Endothelial cell of umbilical vein (primary cell): Measurements from ENCODE around the gene TBCD. TPM values are rescaled to one million over a fixed set of nuclear protein-coding genes. Genes with fewer than 3 reads are reported as not detected.

Experiments
- BruUV-seq: library from RNA; stranded (reverse); fragments of 400-500 nt; replicated peaks from 2 replicates; lab custom pipeline; 2021; lab: Mats Ljungman, UMichigan
- CTCF ChIA-PET: fragments of 300-600, 350-600 bp; sonication (Branson Sonifier 250); formaldehyde crosslinking; loops from one replicate; lab custom pipeline; 2021; ENCODE audit warnings: antibody characterized with exemption, inconsistent platforms; lab: Charles Lee
- POLR2A ChIA-PET: fragments of 300-600, 350-600 bp; sonication (Branson Sonifier 250); formaldehyde crosslinking; loops from one replicate; lab custom pipeline; 2021; ENCODE audit warnings: antibody characterized with exemption, inconsistent platforms; lab: Charles Lee
- DNase-seq: peaks from one replicate; pipeline ENCODE4 v3.0.0-alpha.2; 2011; ENCODE audit warnings: low read depth, low spot score
- FAIRE-seq: peaks from 2 replicates; lab custom pipeline; 2011; peaks lifted over from hg19 to GRCh38; lab: Jason Lieb, UNC
- H2AFZ ChIP-seq: 2 replicates; pipeline ENCODE4 v1.6.0; 2012; ENCODE audit warnings: low read depth, low read length, control low read depth, inconsistent platforms
- H3K27ac ChIP-seq: 2 replicates; pipeline ENCODE4 v1.5.1; 2011; ENCODE audit warnings: low read depth, mild to moderate bottlenecking, control low read depth, low read length, moderate library complexity; ENCODE audit not compliant: insufficient read depth
- H3K27me3 ChIP-seq, 2 experiments: 2 replicates each; pipeline versions ENCODE4 v1.6.0 to v1.6.1; 2011; ENCODE audit warnings: low read length in 2 of 2, mixed read lengths in 1 of 2; ENCODE audit not compliant: control insufficient read depth in 2 of 2, insufficient read depth in 2 of 2
- H3K36me3 ChIP-seq, 2 experiments: 2 replicates in 1 of 2; 3 replicates in 1 of 2; pipeline ENCODE4 v1.5.1; 2011; ENCODE audit warnings: low read length in 2 of 2, mild to moderate bottlenecking in 1 of 2, moderate library complexity in 1 of 2; ENCODE audit not compliant: control insufficient read depth in 2 of 2, insufficient read depth in 2 of 2; ENCODE audit errors: extremely low read depth in 1 of 2
- H3K4me1 ChIP-seq: 3 replicates; pipeline ENCODE4 v1.5.1; 2011; ENCODE audit warnings: mild to moderate bottlenecking, low read length; ENCODE audit not compliant: control insufficient read depth, insufficient read depth; ENCODE audit errors: extremely low read depth
- H3K4me2 ChIP-seq: 2 replicates; pipeline ENCODE4 v1.6.1; 2011; ENCODE audit warnings: low read length, control low read depth, mixed read lengths; ENCODE audit not compliant: insufficient read depth
- H3K4me3 ChIP-seq, 3 experiments: fragments of 200-600 bp in 1 of 3; sonication (generic), shearing (Covaris generic) in 1 of 3; replicated peaks in 1 of 3; 2 replicates each; pipeline ENCODE4 v1.5.1; 2011 to 2016; ENCODE audit warnings: control low read depth in 3 of 3, low read length in 3 of 3, mild to moderate bottlenecking in 2 of 3, inconsistent platforms in 1 of 3, low read depth in 1 of 3, moderate library complexity in 1 of 3; ENCODE audit not compliant: insufficient read depth in 1 of 3
- H3K79me2 ChIP-seq: 2 replicates; pipeline ENCODE4 v1.6.0; 2012; ENCODE audit warnings: low read length, inconsistent platforms; ENCODE audit not compliant: control insufficient read depth, insufficient read depth
- H3K9ac ChIP-seq: replicated peaks from 2 replicates; pipeline ENCODE3; 2011; ENCODE audit warnings: low read length, control low read depth; ENCODE audit not compliant: insufficient read depth; ENCODE audit errors: extremely low read depth
- H3K9me1 ChIP-seq: replicated peaks from 3 replicates; pipeline ENCODE4 v1.6.0; 2011; ENCODE audit warnings: mild to moderate bottlenecking, low read length; ENCODE audit not compliant: control insufficient read depth, insufficient read depth; ENCODE audit errors: extremely low read depth
- H3K9me3 ChIP-seq: replicated peaks from 2 replicates; pipeline ENCODE4 v1.5.1; 2012; ENCODE audit warnings: low read length, inconsistent platforms; ENCODE audit not compliant: control insufficient read depth, insufficient read depth
- H4K20me1 ChIP-seq: replicated peaks from 2 replicates; pipeline ENCODE3; 2011; ENCODE audit warnings: mild to moderate bottlenecking, low read length; ENCODE audit not compliant: control insufficient read depth, insufficient read depth; ENCODE audit errors: extremely low read depth
- CTCF ChIP-seq, 2 donors: IDR thresholded peaks; 1 replicate in 1 of 2; 2 replicates in 1 of 2; pipeline ENCODE4 v1.5.1; 2011; ENCODE audit warnings: low read length in 2 of 2, mild to moderate bottlenecking in 2 of 2, moderate library complexity in 2 of 2, control low read depth in 1 of 2, inconsistent platforms in 1 of 2, low read depth in 1 of 2; ENCODE audit not compliant: insufficient read depth in 1 of 2; ENCODE audit errors: extremely low read depth in 1 of 2
- EZH2 ChIP-seq: IDR thresholded peaks from 2 replicates; pipeline ENCODE4 v1.6.1; 2012; ENCODE audit warnings: borderline replicate concordance, low read depth, mild to moderate bottlenecking, moderate library complexity, low read length, inconsistent platforms; ENCODE audit not compliant: severe bottlenecking
- FOS ChIP-seq: IDR thresholded peaks from 2 replicates; pipeline ENCODE4 v1.6.1; 2011; ENCODE audit warnings: mild to moderate bottlenecking, low read length, moderate library complexity, borderline replicate concordance; ENCODE audit not compliant: insufficient read depth
- GATA2 ChIP-seq: IDR thresholded peaks from 2 replicates; pipeline ENCODE4 v1.7.0; 2011; ENCODE audit warnings: low read depth, mild to moderate bottlenecking, moderate library complexity, mixed read lengths, low read length; ENCODE audit not compliant: insufficient read length, insufficient read depth
- JUN ChIP-seq: IDR thresholded peaks from 2 replicates; pipeline ENCODE4 v1.6.1; 2011; ENCODE audit warnings: borderline replicate concordance, low read depth; ENCODE audit not compliant: insufficient read length, insufficient read depth
- MYC ChIP-seq: IDR thresholded peaks from one replicate; pipeline ENCODE4 v1.6.1; 2011; ENCODE audit warnings: mild to moderate bottlenecking, low read depth, low read length
- POLR2A ChIP-seq: IDR thresholded peaks from 2 replicates; pipeline ENCODE4 v1.6.1; 2012; ENCODE audit warnings: low read depth, mild to moderate bottlenecking, control low read depth, low read length
- POLR2AphosphoS5 ChIP-seq: IDR thresholded peaks from 2 replicates; pipeline ENCODE4 v1.6.1; 2012; ENCODE audit warnings: low read depth, mild to moderate bottlenecking, control low read depth, low read length, moderate library complexity; ENCODE audit not compliant: insufficient read depth
- dilution Hi-C: fragments of 300-500 bp; cut with MboI; formaldehyde crosslinking; loops from one replicate; pipeline ENCODE4 v1.15.0; 2019; ENCODE audit warnings: low sequenced_read_pairs; ENCODE audit not compliant: extremely low pct_ligation_motif_present
- intact Hi-C: fragments of 100-400 bp; cut with micrococcal nuclease; formaldehyde crosslinking; loops from one replicate; pipeline ENCODE4 v1.10.0; 2022
- polyA plus RNA-seq, 4 experiments: library from polyadenylated mRNA; depleted of rRNA in 3 of 4; stranded (reverse) in 3 of 4; unstranded in 1 of 4; fragments of >200 nt; gene quantifications; 2 replicates each; pipeline versions ENCODE4 v1.2.1 to v1.2.3, GENCODE V29; 2011 to 2012; ENCODE audit warnings: missing spikeins in 1 of 4
- total RNA-seq: library from RNA; stranded (reverse); gene quantifications from 2 replicates; pipeline ENCODE4 v1.2.3, GENCODE V29; 2021
- TF ChIP-seq, protein P1 (sequence below): IDR thresholded peaks from 2 replicates; pipeline ENCODE4 v1.6.1; 2011; ENCODE audit not compliant: insufficient read depth, insufficient read length

The TBCD gene
- total and polyA plus RNA-seq, 2 donors (not counting 3 experiments of a cell fraction or from before 2014, with no cell fraction given), result 121 to 145 TPM

- H3K9me3 ChIP-seq, result no peaks in the 10 kb centered on the region
- no peak for DNase-seq
- dilution Hi-C loops, result no loop called here
- ChIA-PET POLR2A (no interaction called here), CTCF (interaction anchor here (0.8 to 4.6 kb wide), 5 partner anchors 12 to 114 kb away, joined by 3 to 21 read pairs (median 6); no protein-coding TSS in a partner anchor)
- intact Hi-C loops, result no loop called here
- FAIRE-seq, result no peak
- no peak overlapping the region for H3K4me3 ChIP-seq
- H3K4me2 ChIP-seq, result no peak overlapping the region
- H3K27ac ChIP-seq, result no peak overlapping the region
- H3K27me3 ChIP-seq, result no peaks in the 10 kb centered on the region
- H2AFZ ChIP-seq, result no peak overlapping the region
- no peak overlapping the region for H3K9ac ChIP-seq
- no peaks in the 10 kb centered on the region for H3K79me2 ChIP-seq
- no TSS peak for BruUV-seq
- no peaks in the 10 kb centered on the region for H3K4me1 ChIP-seq
- H3K36me3 ChIP-seq, result peaks cover 4 to 12% of the 10 kb centered on the region in 2 experiments
- H3K9me1 ChIP-seq, result no peaks in the 10 kb centered on the region
- TF ChIP-seq EZH2, result no peak
- no peak for TF ChIP-seq JUN
- no peak for TF ChIP-seq POLR2A
- no peak for TF ChIP-seq POLR2AphosphoS5
- TF ChIP-seq GATA2, result no peak
- TF ChIP-seq MYC, result no peak
- TF ChIP-seq, protein P1, sequence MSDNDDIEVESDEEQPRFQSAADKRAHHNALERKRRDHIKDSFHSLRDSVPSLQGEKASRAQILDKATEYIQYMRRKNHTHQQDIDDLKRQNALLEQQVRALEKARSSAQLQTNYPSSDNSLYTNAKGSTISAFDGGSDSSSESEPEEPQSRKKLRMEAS, result no peak
- TF ChIP-seq CTCF (IDR thresholded peaks at IDR 0.05; ENCODE audit: extremely low read depth in 1 of 2, insufficient read depth in 1 of 2, low read depth in 1 of 2, low read length in 2 of 2), result no peak
- no peak for TF ChIP-seq FOS
- H4K20me1 ChIP-seq, result no peaks in the 10 kb centered on the region
These were observed 144.5 kb downstream of the TBCD start for GRCh38 chr17:82896071-82897000.
